GM23338 (cell line): Measurements from ENCODE around the gene ATOH8. TPM values are rescaled to one million over a fixed set of nuclear protein-coding genes. Genes with fewer than 3 reads are reported as not detected.

Experiments
- ATAC-seq: fragments of 200-7000 bp; cut with Tn5 transposase; 3 replicates; pipeline ENCODE4 v1.9.1; 2020
- DNase-seq: peaks from one replicate; pipeline ENCODE4 v3.0.0-alpha.2; 2015; ENCODE audit warnings: low spot score
- H2AFZ ChIP-seq: fragments of 200-600 bp; sonication (generic); 2 replicates; pipeline ENCODE4 v1.8.0; 2016; ENCODE audit warnings: antibody characterized with exemption, mild to moderate bottlenecking, moderate library complexity
- H3F3A ChIP-seq: fragments of 200-600 bp; sonication (generic); replicated peaks from 2 replicates; pipeline ENCODE4 v1.8.0; 2017; ENCODE audit warnings: antibody characterized with exemption, mixed run types, low read depth
- H3K27ac ChIP-seq: fragments of 200-600 bp; sonication (generic); 2 replicates; pipeline ENCODE4 v1.6.1; 2016; ENCODE audit warnings: low read depth
- H3K27me3 ChIP-seq: fragments of 200-600 bp; sonication (generic); 2 replicates; pipeline ENCODE4 v1.8.0; 2016; ENCODE audit warnings: mild to moderate bottlenecking, mixed run types, moderate library complexity; ENCODE audit not compliant: insufficient read depth
- H3K36me3 ChIP-seq: fragments of 200-600 bp; sonication (generic); 2 replicates; pipeline ENCODE4 v1.8.0; 2016; ENCODE audit warnings: mild to moderate bottlenecking; ENCODE audit not compliant: insufficient read depth
- H3K4me1 ChIP-seq: fragments of 200-600 bp; sonication (generic); 2 replicates; pipeline ENCODE4 v1.8.0; 2016; ENCODE audit warnings: mild to moderate bottlenecking, moderate library complexity; ENCODE audit not compliant: insufficient read depth
- H3K4me2 ChIP-seq: fragments of 200-600 bp; sonication (generic); 2 replicates; pipeline ENCODE4 v1.7.1; 2017; ENCODE audit warnings: mixed run types
- H3K4me3 ChIP-seq: fragments of 200-600 bp; sonication (generic); 2 replicates; pipeline ENCODE4 v1.6.1; 2016; ENCODE audit warnings: mixed run types
- H3K79me2 ChIP-seq: fragments of 200-600 bp; sonication (generic); replicated peaks from 2 replicates; pipeline ENCODE4 v1.8.0; 2017; ENCODE audit warnings: mild to moderate bottlenecking; ENCODE audit not compliant: insufficient read depth
- H3K9me2 ChIP-seq: fragments of 200-600 bp; sonication (generic); 2 replicates; pipeline ENCODE4 v1.8.0; 2017; ENCODE audit not compliant: insufficient read depth
- H4K20me1 ChIP-seq: fragments of 200-600 bp; sonication (generic); replicated peaks from 2 replicates; pipeline ENCODE4 v1.8.0; 2017; ENCODE audit warnings: mild to moderate bottlenecking; ENCODE audit not compliant: insufficient read depth
- H3K27ac Mint-ChIP-seq: 2 replicates; pipeline ENCODE4 v1.8.0; 2020; ENCODE audit warnings: inconsistent platforms, mild to moderate bottlenecking, moderate library complexity, mixed read lengths
- H3K27me3 Mint-ChIP-seq: 3 replicates; pipeline ENCODE4 v1.8.0; 2022; ENCODE audit warnings: low read depth, mild to moderate bottlenecking, moderate library complexity, mixed read lengths, inconsistent platforms; ENCODE audit not compliant: insufficient read depth, poor library complexity
- H3K36me3 Mint-ChIP-seq: 3 replicates; pipeline ENCODE4 v1.8.0; 2021; ENCODE audit warnings: low read depth, mild to moderate bottlenecking, inconsistent platforms, moderate library complexity, mixed read lengths
- H3K4me1 Mint-ChIP-seq: 3 replicates; pipeline ENCODE4 v1.8.0; 2020; ENCODE audit warnings: mild to moderate bottlenecking, inconsistent platforms, mixed read lengths
- H3K4me3 Mint-ChIP-seq: 3 replicates; pipeline ENCODE4 v1.8.0; 2021; ENCODE audit warnings: moderate library complexity, mild to moderate bottlenecking, inconsistent platforms, mixed read lengths
- H3K9me3 Mint-ChIP-seq: 3 replicates; pipeline ENCODE4 v1.8.0; 2020; ENCODE audit warnings: moderate library complexity, mild to moderate bottlenecking, inconsistent platforms, mixed read lengths
- EZH2 ChIP-seq: fragments of 200-600 bp; sonication (generic); IDR thresholded peaks from one replicate; pipeline ENCODE4 v1.8.0; 2017; ENCODE audit warnings: antibody characterized with exemption, mild to moderate bottlenecking, low read depth; ENCODE audit not compliant: unreplicated experiment
- EZH2phosphoT487 ChIP-seq: fragments of 200-600 bp; sonication (generic); IDR thresholded peaks from one replicate; pipeline ENCODE4 v1.8.1; 2018; ENCODE audit warnings: antibody characterized with exemption; ENCODE audit not compliant: unreplicated experiment
- STAT1 ChIP-seq: IDR thresholded peaks from one replicate; pipeline ENCODE4 v1.6.1; 2016; ENCODE audit warnings: antibody characterized with exemption; ENCODE audit not compliant: unreplicated experiment
- ZNF462 ChIP-seq: fragments of 250-450 bp; sonication (Bioruptor Pico); IDR thresholded peaks from 2 replicates; pipeline ENCODE4 v1.5.0; 2020; ENCODE audit warnings: mild to moderate bottlenecking, moderate library complexity
- polyA plus RNA-seq: library from polyadenylated mRNA; unstranded; fragments of >200 nt; fragmentation: Nextera tagmentation; extraction: Ambion mirVana; gene quantifications from 2 replicates; pipeline ENCODE4 v1.2.1, GENCODE V29; 2016
- total RNA-seq: library from RNA; depleted of rRNA; stranded (reverse); fragments of >200 nt; shearing (Covaris generic); gene quantifications from 2 replicates; pipeline ENCODE4 v1.2.3, GENCODE V29; 2014
- TF ChIP-seq, protein P1 (sequence below), 2 experiments: fragments of 200-600 bp in 1 of 2; sonication (generic) in 1 of 2; conservative IDR thresholded peaks; 2 replicates each; pipeline versions ENCODE4 v1.5.1 to v1.6.1; 2016 to 2017; ENCODE audit warnings: antibody characterized with exemption in 2 of 2, low read depth in 2 of 2, mild to moderate bottlenecking in 2 of 2, moderate library complexity in 1 of 2

ATOH8 gene
- total and polyA plus RNA-seq, 2 experiments from 2014 or later, result 0.11 to 0.97 TPM

GRCh38 chr2:85740193-85740592 lies 13.6 kb upstream of the ATOH8 start:
- DNase-seq (no peak), ATAC-seq (no peak)
- no peaks in the 10 kb centered on the region for H3K79me2 ChIP-seq
- H3K4me1 ChIP-seq, result 0 out of 2 replicates have a peak, but pooled peaks cover 7% of the 10 kb centered on the region
- H3K27me3 ChIP-seq, result no peaks in the 10 kb centered on the region
- H3K4me1 Mint-ChIP-seq, result peaks cover 15% of the 10 kb centered on the region
- H4K20me1 ChIP-seq, result no peaks in the 10 kb centered on the region
- H3K4me3 Mint-ChIP-seq, result no peak overlapping the region
- H3K27me3 Mint-ChIP-seq, result peaks cover 11% of the 10 kb centered on the region
- H2AFZ ChIP-seq, result no peak overlapping the region
- H3K4me2 ChIP-seq, result no peak overlapping the region
- no peak overlapping the region for H3K27ac ChIP-seq
- TF ChIP-seq EZH2phosphoT487 (no peak), STAT1 (no peak), ZNF462 (CRISPR knock-in tag) (no peak), EZH2 (no peak)
- TF ChIP-seq, protein P1, sequence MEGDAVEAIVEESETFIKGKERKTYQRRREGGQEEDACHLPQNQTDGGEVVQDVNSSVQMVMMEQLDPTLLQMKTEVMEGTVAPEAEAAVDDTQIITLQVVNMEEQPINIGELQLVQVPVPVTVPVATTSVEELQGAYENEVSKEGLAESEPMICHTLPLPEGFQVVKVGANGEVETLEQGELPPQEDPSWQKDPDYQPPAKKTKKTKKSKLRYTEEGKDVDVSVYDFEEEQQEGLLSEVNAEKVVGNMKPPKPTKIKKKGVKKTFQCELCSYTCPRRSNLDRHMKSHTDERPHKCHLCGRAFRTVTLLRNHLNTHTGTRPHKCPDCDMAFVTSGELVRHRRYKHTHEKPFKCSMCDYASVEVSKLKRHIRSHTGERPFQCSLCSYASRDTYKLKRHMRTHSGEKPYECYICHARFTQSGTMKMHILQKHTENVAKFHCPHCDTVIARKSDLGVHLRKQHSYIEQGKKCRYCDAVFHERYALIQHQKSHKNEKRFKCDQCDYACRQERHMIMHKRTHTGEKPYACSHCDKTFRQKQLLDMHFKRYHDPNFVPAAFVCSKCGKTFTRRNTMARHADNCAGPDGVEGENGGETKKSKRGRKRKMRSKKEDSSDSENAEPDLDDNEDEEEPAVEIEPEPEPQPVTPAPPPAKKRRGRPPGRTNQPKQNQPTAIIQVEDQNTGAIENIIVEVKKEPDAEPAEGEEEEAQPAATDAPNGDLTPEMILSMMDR (conservative IDR thresholded peaks at IDR 0.05; ENCODE audit: low read depth in 2 of 2), result no peak
- no peaks in the 10 kb centered on the region for H3K9me2 ChIP-seq
- H3K36me3 Mint-ChIP-seq, result no peaks in the 10 kb centered on the region; the same call in 2 of the 3 replicates
- H3K27ac Mint-ChIP-seq, result no peak overlapping the region
- H3F3A ChIP-seq, result no peaks in the 10 kb centered on the region
- no peaks in the 10 kb centered on the region for H3K9me3 Mint-ChIP-seq
- no peak overlapping the region for H3K4me3 ChIP-seq
- no peaks in the 10 kb centered on the region for H3K36me3 ChIP-seq
